Neural crest cell (in vitro differentiated cells): ENCODE measurements around the gene STX8. TPM values are rescaled to one million over a fixed set of nuclear protein-coding genes. Genes with fewer than 3 reads are reported as not detected.

Source experiments
- DNase-seq: peaks from one replicate; pipeline ENCODE4 v3.0.0; 2021; ENCODE audit warnings: low read depth, mixed read lengths, low spot score
- H3K27ac Mint-ChIP-seq: one replicate; pipeline ENCODE4 v1.8.0; 2021; ENCODE audit warnings: mild to moderate bottlenecking, mixed read lengths; ENCODE audit not compliant: unreplicated experiment
- H3K27me3 Mint-ChIP-seq: 2 replicates; pipeline ENCODE4 v1.8.0; 2021; ENCODE audit warnings: low read depth, mild to moderate bottlenecking, mixed read lengths
- H3K36me3 Mint-ChIP-seq: 2 replicates; pipeline ENCODE4 v1.8.0; 2021; ENCODE audit warnings: low read depth, mild to moderate bottlenecking, mixed read lengths
- H3K4me1 Mint-ChIP-seq: 2 replicates; pipeline ENCODE4 v1.8.0; 2021; ENCODE audit warnings: mixed read lengths
- H3K4me3 Mint-ChIP-seq: one replicate; pipeline ENCODE4 v1.8.0; 2021; ENCODE audit warnings: mild to moderate bottlenecking, mixed read lengths
- H3K9me3 Mint-ChIP-seq: 2 replicates; pipeline ENCODE4 v1.8.0; 2021; ENCODE audit warnings: mixed read lengths
- total RNA-seq: library from RNA; stranded (reverse); gene quantifications from 2 replicates; pipeline ENCODE4 v1.2.1, GENCODE V29; 2021
- TF ChIP-seq, protein P1 (sequence below): fragments of 200-600 bp; sonication (generic); conservative IDR thresholded peaks from 2 replicates; pipeline ENCODE4 v1.5.0; 2021; ENCODE audit warnings: antibody characterized with exemption, mild to moderate bottlenecking

STX8 gene
- total RNA-seq, 1 donor from 2014 or later: 56.6 TPM

DNA sequence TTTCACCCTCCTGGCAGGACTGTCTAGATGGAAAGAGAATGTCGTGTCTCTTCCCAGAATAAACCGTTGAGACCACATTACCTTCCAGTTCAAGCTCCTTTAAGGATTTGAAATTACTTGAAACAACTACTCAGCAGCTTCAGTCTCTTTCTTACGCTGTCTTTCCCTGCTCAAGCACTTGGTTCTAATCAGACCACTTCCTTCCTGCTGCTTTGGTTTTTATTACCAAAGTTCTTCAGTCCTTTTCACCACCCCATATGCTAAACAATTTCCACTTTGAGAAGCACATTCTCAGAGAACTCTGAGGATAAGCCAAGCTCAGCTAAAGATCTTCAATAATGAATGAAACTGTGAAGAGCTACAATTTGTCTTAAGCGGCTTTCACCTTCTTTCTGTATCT lies 105.4 kb downstream of the STX8 start:
- Mint-ChIP-seq H3K4me1 (peaks cover 9% of the 10 kb centered on the region), H3K27ac (no peak overlapping the region), H3K27me3 (no peaks in the 10 kb centered on the region), H3K4me3 (no peak overlapping the region), H3K36me3 (peaks cover 3% of the 10 kb centered on the region), H3K9me3 (peaks cover 3% of the 10 kb centered on the region)
- TF ChIP-seq, protein P1, sequence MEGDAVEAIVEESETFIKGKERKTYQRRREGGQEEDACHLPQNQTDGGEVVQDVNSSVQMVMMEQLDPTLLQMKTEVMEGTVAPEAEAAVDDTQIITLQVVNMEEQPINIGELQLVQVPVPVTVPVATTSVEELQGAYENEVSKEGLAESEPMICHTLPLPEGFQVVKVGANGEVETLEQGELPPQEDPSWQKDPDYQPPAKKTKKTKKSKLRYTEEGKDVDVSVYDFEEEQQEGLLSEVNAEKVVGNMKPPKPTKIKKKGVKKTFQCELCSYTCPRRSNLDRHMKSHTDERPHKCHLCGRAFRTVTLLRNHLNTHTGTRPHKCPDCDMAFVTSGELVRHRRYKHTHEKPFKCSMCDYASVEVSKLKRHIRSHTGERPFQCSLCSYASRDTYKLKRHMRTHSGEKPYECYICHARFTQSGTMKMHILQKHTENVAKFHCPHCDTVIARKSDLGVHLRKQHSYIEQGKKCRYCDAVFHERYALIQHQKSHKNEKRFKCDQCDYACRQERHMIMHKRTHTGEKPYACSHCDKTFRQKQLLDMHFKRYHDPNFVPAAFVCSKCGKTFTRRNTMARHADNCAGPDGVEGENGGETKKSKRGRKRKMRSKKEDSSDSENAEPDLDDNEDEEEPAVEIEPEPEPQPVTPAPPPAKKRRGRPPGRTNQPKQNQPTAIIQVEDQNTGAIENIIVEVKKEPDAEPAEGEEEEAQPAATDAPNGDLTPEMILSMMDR: no peak
- no peak for DNase-seq

DNA sequence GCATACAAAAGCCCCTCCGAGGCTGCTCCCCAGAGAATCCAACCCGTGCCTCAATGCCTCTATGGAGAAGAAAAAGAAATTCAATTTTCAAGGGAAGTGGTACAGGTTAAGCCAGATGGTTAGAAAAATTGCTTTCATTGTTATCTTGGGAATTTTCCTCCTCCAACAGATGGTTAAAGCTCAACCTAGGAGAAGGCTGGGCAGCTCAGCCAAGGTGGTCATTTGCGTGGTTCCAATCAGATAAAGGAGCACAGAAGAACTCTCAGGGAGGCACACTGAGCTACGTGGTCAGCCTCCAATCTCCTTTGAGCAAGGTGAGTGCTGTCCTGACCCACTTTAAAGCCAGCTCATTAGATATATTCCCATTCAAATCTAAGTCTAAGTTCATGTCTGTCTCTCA lies 106.7 kb downstream of the STX8 start:
- Mint-ChIP-seq H3K27me3 (no peaks in the 10 kb centered on the region), H3K36me3 (peaks cover 3% of the 10 kb centered on the region), H3K4me3 (no peak overlapping the region), H3K4me1 (peaks cover 7% of the 10 kb centered on the region), H3K9me3 (peaks cover 3% of the 10 kb centered on the region), H3K27ac (no peak overlapping the region)
- TF ChIP-seq, protein P1: no peak
- DNase-seq: no peak

DNA sequence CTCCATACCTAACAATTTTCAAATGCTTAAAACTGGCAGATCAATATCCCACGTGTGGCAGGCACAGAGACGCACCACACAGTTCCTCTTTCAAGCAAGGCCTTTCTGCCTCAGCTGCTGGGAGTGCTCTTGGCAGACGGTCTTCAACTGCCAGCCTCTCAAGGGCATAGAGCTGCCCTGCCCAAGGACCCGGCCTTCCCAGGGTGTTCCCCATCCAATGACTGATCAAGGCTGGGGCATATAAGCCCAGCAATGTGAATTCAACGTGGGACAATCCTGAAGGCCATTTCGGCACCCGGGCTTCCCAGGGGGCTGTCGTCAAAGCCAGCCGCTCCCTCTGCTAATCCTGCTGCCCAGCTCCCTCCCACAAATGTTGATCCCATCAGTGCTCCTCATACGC lies 107.1 kb downstream of the STX8 start:
- H3K4me1 Mint-ChIP-seq: peaks cover 5% of the 10 kb centered on the region
- no peaks in the 10 kb centered on the region for H3K27me3 Mint-ChIP-seq
- TF ChIP-seq, protein P1: no peak
- H3K4me3 Mint-ChIP-seq: no peak overlapping the region
- H3K27ac Mint-ChIP-seq: no peak overlapping the region
- H3K9me3 Mint-ChIP-seq: peaks cover 3% of the 10 kb centered on the region
- no peak for DNase-seq
- peaks cover 3% of the 10 kb centered on the region for H3K36me3 Mint-ChIP-seq

DNA sequence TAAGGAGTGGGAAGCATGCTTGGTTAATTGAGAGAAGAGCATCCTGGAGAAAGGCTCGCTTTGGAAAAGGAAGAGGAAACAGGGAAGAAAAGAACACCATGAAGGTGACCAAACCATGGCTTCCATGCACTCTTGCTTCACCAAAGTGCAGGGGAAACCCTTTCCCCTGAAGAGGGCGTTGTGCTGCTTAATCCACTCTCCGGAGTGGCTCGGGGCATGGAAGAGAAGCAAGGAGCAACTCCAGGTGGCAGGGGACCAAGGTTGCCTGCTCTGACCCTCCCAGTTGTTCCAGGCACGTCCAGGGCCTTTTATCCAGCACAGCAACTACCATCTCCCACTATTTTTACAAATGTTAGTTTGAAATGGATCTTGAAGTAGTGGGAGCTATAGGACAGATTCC lies 108.1 kb downstream of the STX8 start:
- H3K36me3 Mint-ChIP-seq: peaks cover 3% of the 10 kb centered on the region
- no peak overlapping the region for H3K27ac Mint-ChIP-seq
- peaks cover 3% of the 10 kb centered on the region for H3K9me3 Mint-ChIP-seq
- H3K4me3 Mint-ChIP-seq: no peak overlapping the region
- H3K27me3 Mint-ChIP-seq: no peaks in the 10 kb centered on the region
- TF ChIP-seq, protein P1: no peak
- DNase-seq: no peak
- H3K4me1 Mint-ChIP-seq: peaks cover 5% of the 10 kb centered on the region

DNA sequence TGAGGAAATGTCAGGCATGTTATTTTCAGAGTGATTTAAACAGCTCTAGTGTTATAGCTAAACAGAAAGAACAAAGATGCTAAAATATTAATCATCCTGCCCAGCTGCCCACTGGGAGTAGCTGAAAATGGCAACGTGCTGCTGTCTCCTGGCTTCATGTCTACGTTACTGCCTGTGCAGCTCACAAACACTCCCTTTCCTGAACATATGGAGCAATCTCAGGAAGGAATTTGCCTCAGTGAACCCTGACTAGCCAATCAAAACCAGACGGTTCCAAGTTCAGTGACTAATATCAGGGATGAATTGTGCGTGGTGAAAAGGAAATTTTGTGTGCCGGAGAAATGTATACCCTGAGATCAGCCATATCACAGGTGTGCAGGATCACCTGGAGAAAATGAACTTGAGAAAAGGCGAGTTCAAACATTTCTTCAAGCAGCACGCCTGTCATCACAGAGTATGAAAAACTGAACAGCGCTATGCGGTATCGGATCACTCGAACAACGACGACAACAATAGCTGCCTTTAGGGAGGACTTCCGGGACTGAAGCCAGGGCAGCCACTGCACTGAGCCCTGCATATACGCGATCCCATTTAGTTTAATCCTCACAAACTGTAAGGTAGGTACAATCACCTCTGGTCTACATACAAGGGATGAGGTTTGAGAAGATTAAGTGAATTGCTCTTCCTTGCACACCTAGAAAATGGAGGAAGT lies 110.3 kb downstream of the STX8 start:
- no peaks in the 10 kb centered on the region for H3K27me3 Mint-ChIP-seq
- TF ChIP-seq, protein P1: no peak
- DNase-seq: no peak
- peaks cover 5% of the 10 kb centered on the region for H3K9me3 Mint-ChIP-seq
- H3K36me3 Mint-ChIP-seq: peaks cover 2% of the 10 kb centered on the region
- no peak overlapping the region for H3K27ac Mint-ChIP-seq
- peaks cover 4% of the 10 kb centered on the region for H3K4me1 Mint-ChIP-seq
- no peak overlapping the region for H3K4me3 Mint-ChIP-seq
